ENCODE measurements around the gene MYOD1. TPM values are rescaled to one million over a fixed set of nuclear protein-coding genes. Genes with fewer than 3 reads are reported as not detected.

The MYOD1 gene
- total RNA-seq, 1 experiment from 2014 or later: not detected

DNA sequence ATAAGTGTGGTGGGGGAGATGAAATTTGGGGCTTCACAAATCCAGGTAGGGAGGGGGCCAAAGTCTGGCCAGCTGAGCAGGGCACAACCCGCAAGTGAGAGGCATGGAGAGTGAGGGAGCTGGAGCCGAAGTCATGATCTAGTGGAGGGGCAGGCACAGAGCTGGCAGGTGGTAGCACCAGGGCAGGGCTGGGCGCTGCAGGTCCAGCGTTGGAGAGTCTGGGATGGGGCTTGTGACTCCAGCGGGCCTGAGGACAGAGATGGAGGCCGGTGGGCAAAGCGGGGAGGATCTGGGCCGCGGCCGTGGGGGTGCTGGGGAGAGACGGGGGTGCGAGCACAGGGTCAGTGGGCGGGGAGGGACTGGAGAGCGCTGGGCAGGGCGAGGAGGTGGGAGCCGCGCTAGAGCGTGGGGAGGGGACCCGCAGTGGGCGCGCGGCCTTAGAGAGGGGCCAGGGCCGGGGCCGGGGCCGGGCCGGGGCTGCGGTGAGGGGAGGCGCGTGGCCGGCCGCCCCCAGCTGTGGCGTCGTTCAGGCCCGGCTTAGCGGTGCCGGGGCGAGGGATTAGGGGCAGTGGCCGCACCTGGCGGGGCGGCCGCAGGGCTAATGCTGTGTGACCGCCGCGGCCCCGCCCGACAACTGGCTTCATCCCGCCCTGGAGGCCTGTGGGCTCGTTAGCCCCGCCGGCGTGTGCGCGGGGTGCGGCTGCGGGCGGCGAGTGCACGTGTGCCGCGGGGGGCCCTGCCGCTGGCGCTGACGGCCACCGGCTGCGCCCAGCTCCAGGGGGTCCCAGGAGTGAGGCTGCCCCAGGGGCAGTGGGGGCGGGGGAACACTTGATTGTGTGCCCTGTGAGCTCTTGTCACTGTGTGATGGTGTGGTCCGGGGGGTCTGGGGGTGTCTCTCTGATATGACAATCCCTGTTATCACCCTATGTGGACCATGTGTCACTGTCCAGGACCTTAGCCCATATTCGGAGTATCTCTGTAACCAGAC lies 23.6 kb upstream of the MYOD1 start:
- Histone ChIP-seq H3K9me3 (ENCODE audit: control insufficient read depth in 1 of 2, insufficient read depth in 1 of 2, low read depth in 1 of 2, low read length in 2 of 2) (no peaks in the 10 kb centered on the region), H3K27ac (ENCODE audit: low read depth, low read length) (no peak overlapping the region), H3K4me1 (ENCODE audit: control insufficient read depth in 1 of 2, insufficient read depth in 2 of 2, low read length in 2 of 2) (peaks cover 0 to 6% of the 10 kb centered on the region in 2 experiments; a peak in 1 of 4 replicates), H4K20me1 (ENCODE audit: insufficient read depth) (no peaks in the 10 kb centered on the region), H3K9me2 (ENCODE audit: insufficient read depth) (no peaks in the 10 kb centered on the region), H3K4me2 (ENCODE audit: low read length) (no peak overlapping the region), H2AFZ (ENCODE audit: low read depth, low read length, poor library complexity, severe bottlenecking) (no peak overlapping the region), H3K27me3 (ENCODE audit: insufficient read depth, low read length) (no peaks in the 10 kb centered on the region), H3K9ac (ENCODE audit: low read length) (no peak overlapping the region), H3K4me3 (replicated peaks in 1 of 2; ENCODE audit: low read depth in 1 of 2, low read length in 2 of 2) (no peak overlapping the region), H3K36me3 (ENCODE audit: control insufficient read depth in 1 of 2, insufficient read depth in 2 of 2, low read length in 2 of 2) (no peaks in the 10 kb centered on the region), H3K79me2 (ENCODE audit: insufficient read depth, low read length) (no peaks in the 10 kb centered on the region)
- ChIA-PET POLR2A (no interaction called here), RAD21 (ENCODE audit: low non-redundant PET in 1 of 2, low total read pairs in 2 of 2, uncharacterized antibody in 2 of 2, unreplicated experiment in 2 of 2) (no interaction called here), CTCF (no interaction called here)
- DNase-seq (ENCODE audit: low read depth, low spot score) (no peak), ATAC-seq (no peak)
- no peak for TF ChIP-seq CTCF (IDR thresholded peaks at IDR 0.05 in 2 of 3, conservative IDR thresholded peaks at IDR 0.05 in 1 of 3; ENCODE audit: borderline replicate concordance in 1 of 3, insufficient read depth in 1 of 3, low read depth in 2 of 3, low read length in 2 of 3)
- TF ChIP-seq CBX3 (IDR thresholded peaks at IDR 0.05; ENCODE audit: low read depth): no peak
- TF ChIP-seq JUND (IDR thresholded peaks at IDR 0.05): no peak
- TF ChIP-seq ELF1 (IDR thresholded peaks at IDR 0.05; ENCODE audit: borderline replicate concordance, low read depth): no peak
- no peak for TF ChIP-seq MAX (IDR thresholded peaks at IDR 0.05)
- TF ChIP-seq ZNF274 (IDR thresholded peaks at IDR 0.05; ENCODE audit: low read depth, low read length): no peak
- no peak for TF ChIP-seq TCF7L2 (IDR thresholded peaks at IDR 0.05; ENCODE audit: borderline replicate concordance, extremely low read depth, insufficient read depth, insufficient read length)
- no peak for TF ChIP-seq SRF (IDR thresholded peaks at IDR 0.05; ENCODE audit: low read depth)
- no peak for TF ChIP-seq SP1 (IDR thresholded peaks at IDR 0.05; ENCODE audit: low read depth)
- intact Hi-C loops (cut with micrococcal nuclease): no loop called here
- no TSS peak for BruUV-seq (replicated peaks)
